Kidney epithelial cell (primary cell): Measurements from ENCODE around the gene RXRB. TPM values are rescaled to one million over a fixed set of nuclear protein-coding genes. Genes with fewer than 3 reads are reported as not detected.
A peak's percentile ranks its signal among the peaks of the same experiment; 100 is the strongest.
"Not testable (repeated sequence)": the region's sequence is repeated elsewhere in the genome, so short reads cannot be mapped to it uniquely, and the experiment has no call there.

ENCODE experiments used
- DNase-seq: peaks from one replicate; pipeline ENCODE4 v3.0.0-alpha.2; 2010; ENCODE audit warnings: low read depth
- H3K27me3 ChIP-seq: 2 replicates; pipeline ENCODE4 v1.6.0; 2011; ENCODE audit warnings: low read length; ENCODE audit not compliant: control insufficient read depth, insufficient read depth
- H3K36me3 ChIP-seq: 2 replicates; pipeline ENCODE4 v1.5.1; 2011; ENCODE audit warnings: low read length; ENCODE audit not compliant: control insufficient read depth, insufficient read depth
- H3K4me3 ChIP-seq: 2 replicates; pipeline ENCODE4 v1.5.1; 2011; ENCODE audit warnings: low read depth, mild to moderate bottlenecking, control low read depth, low read length
- CTCF ChIP-seq: IDR thresholded peaks from 2 replicates; pipeline ENCODE4 v1.5.1; 2011; ENCODE audit warnings: mild to moderate bottlenecking, moderate library complexity, low read length, control low read depth, inconsistent platforms; ENCODE audit not compliant: insufficient read depth, poor library complexity, severe bottlenecking
- total RNA-seq: library from RNA; depleted of rRNA; stranded (reverse); fragments of >200 nt; gene quantifications from 2 replicates; pipeline ENCODE4 v1.2.3, GENCODE V29; 2015

Gene RXRB
- total RNA-seq, 1 donor from 2014 or later = 24.4 TPM

GRCh38 chr6:33151050-33151449 is 49.4 kb downstream of the RXRB start:
- Histone ChIP-seq H3K27me3 (peaks cover 5% of the 10 kb centered on the region), H3K4me3 (no peak overlapping the region), H3K36me3 (no peaks in the 10 kb centered on the region)
- DNase-seq = no peak
- no peak for TF ChIP-seq CTCF

GRCh38 chr6:33150560-33150959 is 49.9 kb downstream of the RXRB start:
- not testable (repeated sequence) for DNase-seq, H3K4me3 ChIP-seq, H3K36me3 ChIP-seq, H3K27me3 ChIP-seq

GRCh38 chr6:33147807-33148666 is 52.4 kb downstream of the RXRB start:
- no peak overlapping the region for H3K4me3 ChIP-seq
- no peaks in the 10 kb centered on the region for H3K36me3 ChIP-seq
- peak; percentile 77 for TF ChIP-seq CTCF
- DNase-seq = no peak
- H3K27me3 ChIP-seq = peaks cover 6% of the 10 kb centered on the region

GRCh38 chr6:33144373-33144772 is 56.1 kb downstream of the RXRB start:
- H3K36me3 ChIP-seq = no peaks in the 10 kb centered on the region
- TF ChIP-seq CTCF = no peak
- H3K4me3 ChIP-seq = no peak overlapping the region
- DNase-seq = peak; percentile 52
- peaks cover 5% of the 10 kb centered on the region for H3K27me3 ChIP-seq

Other genes with a start within 250 kb of the RXRB start
- gene HLA-DMA, start 247.6 kb downstream of the RXRB start, total RNA-seq = 1.6 and 4.7 TPM in 2 replicates
- 191 and 206 TPM in 2 replicates for gene BRD2, start 232.1 kb downstream of the RXRB start, total RNA-seq
- 0.71 and 1.6 TPM in 2 replicates for gene HLA-DOA, start 191.1 kb downstream of the RXRB start, total RNA-seq
- gene HLA-DPA1, start 127.0 kb downstream of the RXRB start, total RNA-seq = 0.29 and 0.48 TPM in 2 replicates
- 5.5 and 7.6 TPM in 2 replicates for gene HLA-DPB1, start 124.7 kb downstream of the RXRB start, total RNA-seq
- gene COL11A2, start 8.2 kb downstream of the RXRB start, total RNA-seq = 0.14 and 0.38 TPM in 2 replicates
- gene SLC39A7, start 202 bp upstream of the RXRB start, total RNA-seq = 94.1 and 94.9 TPM in 2 replicates
- gene HSD17B8, start 4.0 kb upstream of the RXRB start, total RNA-seq = 11.4 and 13.1 TPM in 2 replicates
- 12.1 and 16.4 TPM in 2 replicates for gene RING1, start 7.8 kb upstream of the RXRB start, total RNA-seq
- gene VPS52, start 71.2 kb upstream of the RXRB start, total RNA-seq = 32.3 and 56.1 TPM in 2 replicates
- 6,267 and 7,360 TPM in 2 replicates for gene RPS18, start 71.4 kb upstream of the RXRB start, total RNA-seq
- gene B3GALT4, start 76.5 kb upstream of the RXRB start, total RNA-seq = 1.4 and 2.5 TPM in 2 replicates
- 53.2 and 70.5 TPM in 2 replicates for gene WDR46, start 88.6 kb upstream of the RXRB start, total RNA-seq
- 42.9 and 51.4 TPM in 2 replicates for gene PFDN6, start 88.9 kb upstream of the RXRB start, total RNA-seq
- 42.3 and 45.5 TPM in 2 replicates for gene RGL2, start 98.3 kb upstream of the RXRB start, total RNA-seq
- 214 and 300 TPM in 2 replicates for gene TAPBP, start 113.4 kb upstream of the RXRB start, total RNA-seq
- 17.5 and 18.4 TPM in 2 replicates for gene ZBTB22, start 117.1 kb upstream of the RXRB start, total RNA-seq
- 44.4 and 53.7 TPM in 2 replicates for gene DAXX, start 122.3 kb upstream of the RXRB start, total RNA-seq
- 8.4 and 10.3 TPM in 2 replicates for gene KIFC1, start 191.2 kb upstream of the RXRB start, total RNA-seq
- gene PHF1, start 210.3 kb upstream of the RXRB start, total RNA-seq = 27.9 and 28.0 TPM in 2 replicates
- gene CUTA, start 217.4 kb upstream of the RXRB start, total RNA-seq = 226 and 227 TPM in 2 replicates
- gene SYNGAP1, start 219.4 kb upstream of the RXRB start, total RNA-seq = 3.3 and 4.2 TPM in 2 replicates